ENCODE measurements around the gene NYNRIN.
"Not testable (repeated sequence)": the region's sequence is repeated elsewhere in the genome, so short reads cannot be mapped to it uniquely, and the experiment has no call there.

NYNRIN gene

GRCh38 chr14:24434676-24435075, 35.9 kb downstream of the NYNRIN start:
- no peak for DNase-seq

- no peak for DNase-seq
These were observed 36.5 kb downstream of the NYNRIN start for GRCh38 chr14:24435192-24435810.

- no peak for DNase-seq
These were observed 37.2 kb downstream of the NYNRIN start for GRCh38 chr14:24435998-24436354.

DNA sequence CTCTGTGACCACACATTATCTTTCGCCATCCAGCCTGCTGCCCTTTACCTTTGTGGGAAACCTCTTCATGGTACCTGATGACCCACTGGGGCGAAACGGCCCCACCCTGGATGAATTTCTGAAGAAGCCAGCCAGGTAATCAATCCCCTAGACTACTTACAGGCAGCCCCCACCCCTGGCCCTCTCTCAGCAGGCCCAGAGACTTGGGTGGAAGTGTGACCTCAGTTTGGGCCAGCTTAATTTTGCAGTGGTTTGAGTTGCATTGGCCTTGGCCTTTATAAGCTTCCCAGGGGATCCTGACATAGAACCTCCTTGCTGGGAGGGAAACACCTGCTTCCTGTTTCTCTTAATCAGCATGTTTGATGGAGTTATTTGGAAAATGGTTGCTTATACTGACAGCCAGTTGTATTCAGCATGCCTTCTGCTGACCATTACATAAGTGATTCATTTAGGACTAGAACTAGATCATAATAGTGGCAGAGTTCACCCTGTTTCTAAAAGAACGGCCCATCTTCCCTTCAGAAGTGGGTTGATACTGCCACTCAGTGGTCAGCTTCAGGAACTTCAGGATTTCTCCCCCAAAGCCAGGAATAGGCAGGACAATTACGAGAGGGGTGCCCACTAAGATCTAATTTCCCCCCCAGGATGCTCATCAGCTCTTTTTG, 37.7 kb downstream of the NYNRIN start:
- peak; percentile 47 for DNase-seq

DNA sequence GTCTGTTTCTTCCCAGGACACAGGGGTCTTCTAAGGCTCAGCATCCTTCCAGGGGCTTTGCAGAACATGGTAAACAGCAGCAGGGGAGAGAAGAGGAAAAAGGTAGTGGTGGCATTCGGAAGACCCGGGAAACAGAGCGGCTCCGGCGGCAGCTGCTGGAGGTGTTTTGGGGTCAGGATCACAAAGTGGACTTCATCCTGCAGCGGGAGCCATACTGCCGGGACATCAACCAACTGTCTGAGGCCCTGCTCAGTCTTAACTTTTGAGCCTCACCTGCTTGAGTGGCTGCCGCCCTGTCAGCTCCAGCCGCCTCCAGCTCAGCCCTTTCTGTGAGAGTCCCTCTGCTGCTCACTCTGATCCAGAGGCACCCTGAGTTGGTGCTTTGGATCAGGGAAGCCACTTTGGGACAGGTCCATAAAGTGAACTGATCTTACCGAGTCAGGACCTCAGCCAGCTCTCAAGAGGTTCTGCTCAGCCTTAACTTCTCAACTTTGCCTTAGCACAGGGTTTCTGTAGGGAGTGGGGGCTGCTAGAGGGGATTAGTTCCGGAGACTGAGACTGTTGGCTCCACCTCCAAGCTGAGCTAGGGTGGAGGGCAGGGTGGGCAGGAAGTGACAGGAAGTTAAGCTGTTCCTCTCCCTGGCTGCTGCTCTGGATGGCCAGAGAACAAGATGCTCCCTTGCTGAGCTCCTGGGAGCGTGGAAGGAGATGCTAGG, 38.4 kb downstream of the NYNRIN start:
- no peak for DNase-seq

GRCh38 chr14:24437736-24438067, 38.9 kb downstream of the NYNRIN start:
- DNase-seq = no peak

DNA sequence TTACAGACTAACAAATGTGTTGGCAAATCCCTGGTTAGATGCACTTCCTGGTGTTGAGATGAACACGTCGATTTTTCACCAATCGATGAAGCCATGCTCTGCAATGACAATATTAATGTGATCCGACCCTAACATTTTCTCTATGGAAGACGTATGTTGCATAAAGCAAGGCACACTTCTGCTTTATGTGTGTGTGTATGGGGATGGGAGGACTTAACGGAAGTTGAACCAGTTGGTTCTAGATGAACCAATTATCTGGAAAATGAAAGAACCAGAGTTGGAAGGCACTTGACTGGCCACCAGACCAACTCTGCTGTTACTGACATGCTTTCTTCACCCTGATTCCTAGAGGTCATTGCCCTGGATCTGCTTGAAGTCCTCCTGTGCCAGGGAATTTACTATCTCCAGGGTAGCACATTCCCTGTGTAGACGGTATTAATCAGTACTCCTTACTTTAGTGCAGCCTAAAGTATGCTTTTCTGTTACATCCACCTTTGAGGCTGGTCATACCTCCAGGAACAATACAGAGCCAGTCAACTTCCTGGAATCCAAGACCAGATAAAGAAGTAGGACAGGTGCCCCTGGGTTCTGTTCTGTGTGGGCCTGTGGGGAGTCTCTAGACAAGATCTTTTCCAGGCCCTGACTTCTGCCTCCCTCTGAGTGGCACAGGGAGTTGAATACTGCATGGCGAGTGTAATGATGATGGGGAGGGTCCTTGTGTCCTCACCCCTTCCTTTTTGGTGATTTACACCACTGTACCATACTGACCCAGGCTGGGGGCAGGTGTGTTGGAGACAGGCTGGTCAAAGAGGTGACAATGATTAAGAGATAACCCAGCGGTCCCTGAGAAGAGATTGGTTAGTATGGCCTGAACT, 39.7 kb downstream of the NYNRIN start:
- no peak for DNase-seq

DNA sequence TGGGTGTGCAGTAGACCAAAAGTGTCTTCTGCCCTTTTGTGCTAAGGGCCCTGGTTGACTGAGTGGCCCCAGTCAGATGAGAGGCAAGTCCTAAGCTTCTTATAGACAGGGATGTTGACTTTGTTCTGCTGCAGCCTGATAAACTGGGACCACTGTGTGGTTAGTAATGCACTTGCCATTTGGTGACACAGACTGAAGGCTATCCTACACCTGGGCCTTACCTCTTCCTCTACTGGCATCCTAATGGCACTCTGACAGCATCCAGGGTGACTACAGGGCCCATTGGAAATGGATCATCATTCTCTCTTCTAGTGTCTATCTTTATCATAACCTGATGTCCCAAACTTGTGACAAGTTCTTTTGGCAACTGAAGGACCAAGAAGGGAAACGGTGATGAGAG, 40.5 kb downstream of the NYNRIN start:
- no peak for DNase-seq

- DNase-seq = no peak
These were observed 41.2 kb downstream of the NYNRIN start for GRCh38 chr14:24439830-24440605.

GRCh38 chr14:24440606-24441399, 42.0 kb downstream of the NYNRIN start:
- DNase-seq = no peak

- no peak for DNase-seq
These were observed 42.7 kb downstream of the NYNRIN start for GRCh38 chr14:24441485-24441884.

DNA sequence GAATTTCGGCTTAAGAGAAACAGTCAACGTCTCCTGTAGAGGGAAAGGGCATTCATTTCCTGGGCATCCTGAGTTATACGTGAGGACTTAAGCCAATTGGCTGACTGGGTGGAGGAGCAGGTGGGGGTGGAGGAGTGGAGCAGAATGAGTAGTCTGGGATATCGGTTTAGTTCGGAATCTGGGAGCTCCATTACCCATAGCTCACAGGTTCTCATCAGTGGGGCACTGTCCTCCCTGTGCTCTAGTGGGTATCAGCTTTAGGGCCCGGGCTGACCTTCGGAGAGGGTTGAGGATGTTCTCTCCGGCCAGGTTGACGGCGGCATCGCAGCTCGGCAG, 43.1 kb downstream of the NYNRIN start:
- DNase-seq = no peak

DNA sequence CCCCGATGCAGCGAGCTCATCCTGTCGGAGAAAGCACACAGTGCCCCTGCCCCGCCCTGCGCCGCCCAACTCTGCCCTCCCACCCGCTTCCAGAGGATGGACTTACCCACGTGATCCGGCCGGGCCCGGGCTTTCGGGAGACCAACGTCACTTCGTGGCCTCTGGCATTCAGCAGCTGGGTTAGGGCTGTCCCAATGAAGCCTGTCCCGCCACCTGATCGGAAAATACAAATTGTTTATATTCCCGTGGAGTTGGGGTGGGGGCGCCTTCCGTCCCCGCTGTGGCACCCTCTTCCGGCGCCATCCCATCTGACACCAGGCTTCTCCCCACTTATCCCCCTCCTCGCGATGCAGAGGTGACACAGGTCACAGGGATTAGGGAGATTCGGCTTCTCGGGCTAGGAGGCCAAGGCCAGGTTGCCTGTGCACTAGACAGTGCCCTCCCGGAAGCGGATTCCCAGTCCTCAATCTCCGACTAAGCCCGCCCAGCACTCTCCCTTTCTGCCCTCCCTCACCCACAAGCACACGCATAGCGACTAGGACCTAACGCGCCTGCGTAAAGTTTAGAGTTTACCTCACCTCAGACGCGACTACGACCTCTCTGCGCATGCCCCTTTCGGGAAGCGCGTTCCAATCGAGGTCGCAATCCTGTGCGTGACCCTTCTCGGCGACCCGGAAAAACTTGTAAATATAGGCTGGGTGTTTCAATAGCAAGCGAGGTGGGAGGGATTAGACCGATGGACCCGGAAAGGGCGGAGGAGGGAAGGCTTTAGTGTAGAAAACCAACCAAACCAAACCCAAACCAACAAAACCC, 43.6 kb downstream of the NYNRIN start, which contains the start of gene SDR39U1:
TSS of gene SDR39U1 (minus strand) at position 537 of the 813 bp plus-strand sequence. CDS start at position 530, 7 bp downstream.
- peak; percentile 96 for DNase-seq

DNA sequence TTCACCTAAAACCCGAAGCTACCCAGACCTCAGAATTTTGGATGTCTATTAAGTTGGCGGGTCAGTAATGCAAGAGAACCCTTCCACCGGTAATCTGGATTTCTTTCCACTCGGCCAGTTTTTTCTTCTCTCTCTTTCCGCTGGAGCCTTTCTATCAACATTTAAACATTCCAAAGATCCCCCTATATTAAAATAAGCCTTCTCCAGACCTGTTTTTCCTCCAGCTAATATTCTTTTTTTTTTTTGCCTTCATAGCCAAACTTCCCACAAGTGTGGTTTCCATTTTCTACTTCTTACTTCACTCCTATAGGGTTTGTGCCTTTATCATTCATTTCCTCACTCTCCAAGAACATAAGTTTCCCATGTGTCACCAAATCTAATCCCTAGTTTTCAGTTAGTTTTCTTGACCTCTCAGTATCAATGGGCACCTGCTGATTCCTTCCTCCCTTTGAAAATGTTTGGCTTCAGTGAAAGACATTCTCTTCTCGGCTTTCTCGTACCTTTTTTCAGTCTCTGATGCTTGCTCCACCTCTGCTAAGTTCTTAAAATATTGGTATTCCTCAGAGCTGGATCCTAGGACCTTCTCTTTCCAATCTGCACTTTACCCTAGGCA, 44.4 kb downstream of the NYNRIN start:
- no peak for DNase-seq

GRCh38 chr14:24450828-24451227, 52.0 kb downstream of the NYNRIN start:
- not testable (repeated sequence) for DNase-seq

- no peak for DNase-seq
These were observed 58.2 kb downstream of the NYNRIN start for GRCh38 chr14:24456980-24457379.

- no peak for DNase-seq
These were observed 59.9 kb downstream of the NYNRIN start for GRCh38 chr14:24458736-24459135.

GRCh38 chr14:24459331-24459730, 60.5 kb downstream of the NYNRIN start:
- DNase-seq = no peak

DNA sequence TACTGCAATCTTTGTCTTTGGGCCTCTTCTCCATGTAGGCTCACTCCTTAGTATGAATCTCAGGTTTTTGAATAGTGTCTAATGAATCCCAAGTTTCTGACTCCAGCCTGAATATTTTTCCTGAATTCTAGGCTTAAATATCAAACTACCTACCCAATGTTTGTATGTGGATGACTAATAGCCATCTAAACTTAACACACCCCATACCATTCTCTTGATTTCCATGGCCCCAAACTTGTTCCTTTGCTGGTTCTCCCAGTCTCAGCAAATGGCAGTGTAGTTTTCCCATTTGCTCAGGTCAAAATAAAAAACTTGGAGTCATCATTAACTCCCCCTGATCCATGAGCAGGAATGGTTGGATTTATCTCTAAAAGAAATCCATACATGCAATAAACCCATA, 62.5 kb downstream of the NYNRIN start:
- no peak for DNase-seq
